Panc1 (cell line): ENCODE data around the gene DUSP19.

ENCODE experiments used
- CTCF ChIP-seq: fragments of 450-650 bp; IDR thresholded peaks from 2 replicates; pipeline ENCODE4 v1.5.1; 2017; ENCODE audit warnings: mild to moderate bottlenecking
- POLR2AphosphoS5 ChIP-seq: IDR thresholded peaks from 2 replicates; pipeline ENCODE4 v1.6.1; 2012; ENCODE audit warnings: mild to moderate bottlenecking, low read depth, low read length, moderate library complexity

DNA sequence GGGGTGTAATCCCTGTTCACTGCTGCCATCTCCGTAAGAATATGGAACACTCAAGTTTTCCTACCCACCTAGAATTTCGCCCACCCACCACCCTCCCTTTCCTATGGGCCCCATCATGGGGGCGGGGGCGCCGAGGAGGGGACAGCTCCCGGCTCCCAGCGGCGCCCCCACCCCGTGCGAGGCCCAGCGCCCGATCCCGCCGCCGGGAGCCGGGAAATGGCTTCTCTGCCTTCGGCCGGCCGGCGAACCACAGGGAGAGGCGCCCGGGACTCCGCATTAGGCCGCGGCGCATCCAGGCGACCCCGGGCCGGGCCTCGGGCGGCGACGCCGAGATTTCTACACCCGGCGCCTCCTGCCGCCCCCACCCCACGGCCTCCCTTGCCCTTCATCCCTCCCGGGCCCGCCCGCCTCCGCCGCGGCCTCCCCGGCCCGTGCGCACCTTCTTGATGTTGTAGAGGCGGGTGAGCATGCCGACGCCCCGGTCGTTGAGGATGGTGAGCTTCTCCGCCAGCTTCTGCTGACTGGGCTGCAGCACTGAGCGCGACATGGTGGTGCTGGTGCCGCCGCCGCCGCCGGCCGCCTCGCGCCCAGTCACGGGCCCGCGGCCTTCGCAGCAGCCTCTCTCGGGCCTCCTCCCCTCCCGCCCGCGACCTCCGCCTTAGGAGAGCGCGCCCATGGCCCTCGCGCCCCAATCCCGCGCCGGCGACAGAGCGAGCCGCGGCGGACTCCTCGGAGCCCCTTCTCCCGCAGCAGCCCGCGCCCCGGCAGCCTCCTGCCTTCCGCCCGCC is 40.8 kb upstream of the DUSP19 start:
- TF ChIP-seq CTCF (no peak), POLR2AphosphoS5 (no peak; the same call in 1 of the 2 replicates)
